ENCODE measurements around the gene RAVER1. TPM values are rescaled to one million over a fixed set of nuclear protein-coding genes. Genes with fewer than 3 reads are reported as not detected.

RAVER1 gene
- total RNA-seq, 2 experiments from 2014 or later, result 35.7 to 90.7 TPM

DNA sequence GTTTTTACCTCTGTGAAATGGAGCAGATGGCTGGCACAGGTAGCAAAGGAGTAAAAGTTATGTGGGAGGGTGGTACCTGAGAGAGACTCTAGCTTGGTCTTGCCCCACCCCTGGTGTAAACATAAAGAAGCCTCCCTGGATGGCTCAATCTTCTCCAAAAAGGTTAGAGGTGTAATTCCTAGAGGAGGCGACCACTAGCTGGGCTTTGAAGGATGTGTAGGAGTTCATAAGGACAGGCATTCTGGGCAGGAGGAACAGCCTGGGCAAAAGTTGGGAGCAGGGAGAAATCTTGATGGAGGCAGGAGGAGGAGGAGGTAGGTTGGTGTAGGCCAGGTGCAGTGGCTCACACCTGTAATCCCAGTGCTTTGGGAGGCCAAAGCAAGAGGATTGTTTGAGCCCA lies 54.4 kb downstream of the RAVER1 start:
- Histone ChIP-seq H2AFZ (ENCODE audit: low read length) (no peak overlapping the region), H3K4me2 (ENCODE audit: low read length) (no peak overlapping the region), H3K36me3 (ENCODE audit: insufficient read depth, low read length) (0 out of 2 replicates have a peak, but pooled peaks cover 14% of the 10 kb centered on the region), H3K4me1 (ENCODE audit: insufficient read depth, low read length, poor library complexity, severe bottlenecking) (no peaks in the 10 kb centered on the region), H3K4me3 (ENCODE audit: low read depth, low read length, poor library complexity, severe bottlenecking) (no peak overlapping the region), H3K79me2 (ENCODE audit: insufficient read depth, low read depth, low read length) (no peaks in the 10 kb centered on the region), H4K20me1 (ENCODE audit: insufficient read depth, low read length) (no peaks in the 10 kb centered on the region), H3K9me2 (ENCODE audit: insufficient read depth, low read length) (no peaks in the 10 kb centered on the region), H3K9me3 (ENCODE audit: low read length) (no peaks in the 10 kb centered on the region), H3K27ac (ENCODE audit: low read depth, low read length, poor library complexity, severe bottlenecking) (no peak overlapping the region)
- CTCF ChIA-PET (ENCODE audit: unreplicated experiment), result no interaction called here
- POLR2A ChIA-PET, result interaction anchor here (1.0 kb wide), 1 partner anchor 18 kb away, joined by 4 read pairs; no protein-coding TSS in a partner anchor
- no peak for TF ChIP-seq CTCF (conservative IDR thresholded peaks at IDR 0.05; ENCODE audit: low read length)
- no peak for TF ChIP-seq EZH2phosphoT487 (IDR thresholded peaks at IDR 0.05; ENCODE audit: borderline replicate concordance, low read depth, low read length)
- DNase-seq (ENCODE audit: low spot score), result no peak
- BruUV-seq (replicated peaks), result no TSS peak
- intact Hi-C loops (cut with micrococcal nuclease; ENCODE audit: unreplicated experiment), result no loop called here

- POLR2A ChIA-PET, result interaction anchor here (1.0 kb wide), 1 partner anchor 18 kb away, joined by 4 read pairs; no protein-coding TSS in a partner anchor
- H4K20me1 ChIP-seq (ENCODE audit: insufficient read depth, low read length), result no peaks in the 10 kb centered on the region
- intact Hi-C loops (cut with micrococcal nuclease; ENCODE audit: unreplicated experiment), result no loop called here
- no peak for DNase-seq (ENCODE audit: low spot score)
- H3K36me3 ChIP-seq (ENCODE audit: insufficient read depth, low read length), result 0 out of 2 replicates have a peak, but pooled peaks cover 8% of the 10 kb centered on the region
- H3K4me3 ChIP-seq (ENCODE audit: low read depth, low read length, poor library complexity, severe bottlenecking), result no peak overlapping the region
- H3K4me1 ChIP-seq (ENCODE audit: insufficient read depth, low read length, poor library complexity, severe bottlenecking), result no peaks in the 10 kb centered on the region
- H3K27ac ChIP-seq (ENCODE audit: low read depth, low read length, poor library complexity, severe bottlenecking), result no peak overlapping the region
- no peaks in the 10 kb centered on the region for H3K79me2 ChIP-seq (ENCODE audit: insufficient read depth, low read depth, low read length)
- no peak overlapping the region for H2AFZ ChIP-seq (ENCODE audit: low read length)
- no peak for TF ChIP-seq CTCF (conservative IDR thresholded peaks at IDR 0.05; ENCODE audit: low read length)
- H3K4me2 ChIP-seq (ENCODE audit: low read length), result no peak overlapping the region
- CTCF ChIA-PET (ENCODE audit: unreplicated experiment), result no interaction called here
- H3K9me3 ChIP-seq (ENCODE audit: low read length), result no peaks in the 10 kb centered on the region
- BruUV-seq (replicated peaks), result no TSS peak
- no peaks in the 10 kb centered on the region for H3K9me2 ChIP-seq (ENCODE audit: insufficient read depth, low read length)
Measured at GRCh38 chr19:10277795-10278589, 55.3 kb downstream of the RAVER1 start.

DNA sequence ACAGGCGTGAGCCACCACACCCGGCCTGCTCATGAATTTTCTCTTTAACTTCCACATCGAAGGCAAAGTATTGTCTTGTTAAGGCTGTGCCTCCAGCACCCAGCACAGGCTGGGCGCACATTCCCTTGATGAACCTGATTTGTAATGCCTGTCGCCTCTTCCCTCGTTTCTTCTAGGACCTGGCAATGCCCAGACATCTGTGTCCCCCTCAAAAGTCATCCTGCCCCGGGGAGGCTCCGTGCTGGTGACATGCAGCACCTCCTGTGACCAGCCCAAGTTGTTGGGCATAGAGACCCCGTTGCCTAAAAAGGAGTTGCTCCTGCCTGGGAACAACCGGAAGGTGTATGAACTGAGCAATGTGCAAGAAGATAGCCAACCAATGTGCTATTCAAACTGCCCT lies 58.7 kb downstream of the RAVER1 start:
- no TSS peak for BruUV-seq (replicated peaks)
- H3K4me1 ChIP-seq (ENCODE audit: insufficient read depth, low read length, poor library complexity, severe bottlenecking), result peaks cover 29% of the 10 kb centered on the region
- H3K36me3 ChIP-seq (ENCODE audit: insufficient read depth, low read length), result 0 out of 2 replicates have a peak, but pooled peaks cover 3% of the 10 kb centered on the region
- H3K79me2 ChIP-seq (ENCODE audit: insufficient read depth, low read depth, low read length), result 0 out of 2 replicates have a peak, but pooled peaks cover 5% of the 10 kb centered on the region
- TF ChIP-seq CTCF (conservative IDR thresholded peaks at IDR 0.05; ENCODE audit: low read length), result no peak
- TF ChIP-seq EZH2phosphoT487 (IDR thresholded peaks at IDR 0.05; ENCODE audit: borderline replicate concordance, low read depth, low read length), result no peak
- no peak for DNase-seq (ENCODE audit: low spot score)
- H3K4me3 ChIP-seq (ENCODE audit: low read depth, low read length, poor library complexity, severe bottlenecking), result no peak overlapping the region
- ChIA-PET POLR2A (no interaction called here), CTCF (ENCODE audit: unreplicated experiment) (no interaction called here)
- H3K27ac ChIP-seq (ENCODE audit: low read depth, low read length, poor library complexity, severe bottlenecking), result no peak overlapping the region
- no peak overlapping the region for H3K4me2 ChIP-seq (ENCODE audit: low read length)
- no peaks in the 10 kb centered on the region for H3K9me2 ChIP-seq (ENCODE audit: insufficient read depth, low read length)
- H2AFZ ChIP-seq (ENCODE audit: low read length), result no peak overlapping the region
- H3K9me3 ChIP-seq (ENCODE audit: low read length), result no peaks in the 10 kb centered on the region
- no peaks in the 10 kb centered on the region for H4K20me1 ChIP-seq (ENCODE audit: insufficient read depth, low read length)
- intact Hi-C loops (cut with micrococcal nuclease; ENCODE audit: unreplicated experiment), result no loop called here

All from OCI-LY7 (cell line).